OCI-LY3 (cell line): ENCODE data around the gene METTL24.

Experiments used
- CTCF ChIP-seq: fragments of 200-600, 300-600 bp; sonication (generic); IDR thresholded peaks from 2 replicates; pipeline ENCODE4 v1.5.1; 2014; ENCODE audit warnings: antibody characterized with exemption, low read length, low read depth
- EZH2phosphoT487 ChIP-seq: fragments of 200-600 bp; shearing (Covaris generic); IDR thresholded peaks from 2 replicates; pipeline ENCODE4 v1.6.1; 2018; ENCODE audit warnings: antibody characterized with exemption, mixed run types, low read depth

- TF ChIP-seq EZH2phosphoT487 (no peak), CTCF (no peak)
Measured at GRCh38 chr6:110196874-110197273, 161.3 kb downstream of the METTL24 start.
